Body of pancreas (tissue), 4 donors: ENCODE measurements around the gene MYO9B.

Experiments
- CTCF ChIP-seq, 7 experiments: fragments of 450-650 bp in 4 of 7; fragments of 200-600 bp in 3 of 7; sonication (generic) in 3 of 7; IDR thresholded peaks; one replicate each; pipeline ENCODE4 v1.5.1; 2016 to 2019; ENCODE audit warnings: antibody characterized with exemption in 7 of 7
- POLR2A ChIP-seq, 3 donors: fragments of 450-650 bp; IDR thresholded peaks; one replicate each; pipeline ENCODE4 v1.6.1; 2016; ENCODE audit warnings: antibody characterized with exemption in 3 of 3, mild to moderate bottlenecking in 2 of 3

GRCh38 chr19:17061691-17062090 is 13.9 kb upstream of the MYO9B start:
- TF ChIP-seq CTCF (IDR thresholded peaks at IDR 0.05) (no peak), POLR2A (IDR thresholded peaks at IDR 0.05) (no peak)
